Measurements from ENCODE around the gene CCDC12.
"Not testable (repeated sequence)": the region's sequence is repeated elsewhere in the genome, so short reads cannot be mapped to it uniquely, and the experiment has no call there.

The CCDC12 gene

DNA sequence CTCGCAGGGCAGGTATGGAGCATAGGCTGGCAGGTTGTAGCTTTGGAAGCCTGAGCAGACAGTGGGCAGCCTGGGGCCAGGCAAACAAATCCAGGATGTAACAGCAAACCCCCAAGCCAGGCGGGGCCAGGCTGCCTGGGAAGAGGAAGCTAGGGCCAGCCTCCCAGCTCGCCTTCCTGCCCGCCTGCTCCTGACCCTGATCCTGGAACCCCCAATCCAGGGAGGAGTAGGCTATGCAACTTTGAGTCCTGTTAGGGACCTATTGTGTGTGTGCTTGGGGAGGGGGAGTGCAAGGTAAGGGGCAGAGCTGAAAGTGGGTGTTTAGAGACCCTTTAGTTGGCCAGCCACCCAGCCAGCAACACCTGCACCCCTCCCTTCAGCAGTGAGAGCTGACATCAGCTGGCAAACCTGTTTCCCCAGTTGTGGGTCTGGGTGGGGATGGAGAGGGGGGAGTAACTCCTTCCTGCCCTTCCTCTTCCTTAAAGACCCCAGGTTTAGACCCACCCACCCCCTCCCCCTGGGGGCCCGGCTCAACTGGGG, 5.5 kb upstream of the CCDC12 start:
- in situ Hi-C loops (cut with MboI; ENCODE audit: low sequenced_read_pairs), result no loop called here

DNA sequence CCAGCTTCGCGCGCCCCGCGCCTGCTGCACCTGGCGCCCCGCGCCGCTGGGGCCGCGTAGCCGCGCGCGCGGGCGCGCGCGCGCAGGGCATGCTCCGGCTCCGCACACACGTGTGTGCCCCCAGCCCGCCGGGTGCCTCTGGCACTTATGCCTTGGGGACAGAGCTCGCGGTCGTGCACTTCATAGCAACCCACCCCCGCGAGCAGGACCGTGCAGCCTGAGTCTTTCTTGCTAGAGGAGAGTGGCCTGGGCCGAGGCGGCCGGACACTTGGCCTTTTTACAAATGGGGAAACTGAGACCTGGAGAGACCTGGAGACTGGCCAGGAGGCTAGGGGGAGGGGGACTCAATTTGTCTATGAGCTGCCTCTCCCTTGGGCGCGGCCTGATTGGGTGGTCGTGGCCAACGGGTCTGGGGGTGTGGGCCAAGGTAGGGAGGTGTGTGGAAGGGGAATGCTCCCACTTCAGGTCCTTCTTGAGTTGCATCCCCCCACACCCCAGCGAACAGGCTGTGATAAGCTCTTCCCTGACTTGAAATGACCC, 3.5 kb upstream of the CCDC12 start:
- in situ Hi-C loops (cut with MboI; ENCODE audit: low sequenced_read_pairs), result no loop called here

DNA sequence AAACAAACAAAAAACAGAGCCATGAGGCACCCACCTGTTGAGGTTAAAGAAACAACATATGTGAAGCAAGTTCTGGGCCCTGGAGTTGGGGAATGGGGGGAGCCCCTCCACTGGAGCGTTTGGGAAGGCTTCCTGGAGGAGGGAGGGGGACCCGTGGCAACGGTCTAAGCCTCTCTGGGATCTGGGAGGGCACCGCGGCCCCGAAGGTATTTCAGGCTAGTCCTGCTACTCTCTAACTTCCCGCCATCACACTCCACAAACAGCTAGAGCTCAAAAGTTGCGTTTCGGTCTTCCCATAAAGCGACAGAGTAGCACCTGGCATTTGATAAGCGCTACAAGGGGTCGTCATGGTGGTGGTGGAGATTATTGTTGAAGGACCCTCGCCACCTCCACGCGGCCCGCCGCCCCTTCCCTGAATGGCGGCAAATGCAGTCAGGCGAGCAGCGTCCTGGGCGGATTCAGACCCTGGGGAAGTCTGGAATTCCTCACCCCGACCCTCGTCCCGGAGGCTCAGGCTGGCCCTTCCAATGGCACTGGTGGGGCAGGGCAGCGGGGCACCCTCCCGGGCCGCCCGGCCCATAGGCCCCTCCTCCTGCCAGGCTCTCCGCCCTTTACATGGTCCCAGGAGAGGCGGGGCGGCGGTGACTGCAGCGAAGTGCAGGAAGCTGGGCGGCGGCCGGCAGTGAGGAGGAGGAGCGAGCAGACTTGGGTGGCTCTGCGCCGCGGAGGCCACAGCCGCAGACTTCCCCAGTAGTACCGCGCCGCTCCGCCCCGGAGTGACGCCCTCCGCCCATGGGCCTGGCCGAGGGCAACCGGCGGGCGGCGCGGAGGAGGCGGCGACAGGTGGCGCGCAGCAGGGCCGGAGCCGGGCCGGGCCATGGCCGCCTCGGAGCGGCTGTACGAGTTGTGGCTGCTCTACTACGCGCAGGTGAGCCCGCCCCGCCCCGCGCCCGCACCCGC, 2.7 kb upstream of the CCDC12 start, which contains the start of gene NBEAL2:
Gene NBEAL2, plus strand, starts transcription at position 682 of the 960 bp plus-strand sequence. Its CDS starts 196 bp downstream, at position 878.
- in situ Hi-C loops (cut with MboI; ENCODE audit: low sequenced_read_pairs), result no loop called here

DNA sequence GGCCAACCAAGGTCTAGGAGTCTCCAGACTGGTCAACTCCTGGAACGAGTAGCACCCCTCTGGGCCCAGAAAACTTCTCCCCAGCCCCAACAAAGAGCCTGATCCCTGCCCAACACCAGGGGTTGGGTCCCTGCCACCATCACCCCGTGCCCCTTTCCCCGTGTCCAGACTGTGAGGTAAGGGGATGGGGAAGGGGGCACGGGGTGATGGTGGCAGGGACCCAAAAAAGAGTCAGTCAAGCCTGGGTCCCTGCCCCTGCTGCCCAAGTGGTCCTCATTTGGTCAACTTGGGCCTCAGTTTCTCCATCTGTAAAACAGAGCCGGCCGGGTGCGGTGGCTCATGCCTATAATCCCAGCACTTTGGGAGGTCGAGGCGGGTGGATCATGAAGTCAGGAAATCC, 1.8 kb upstream of the CCDC12 start:
- in situ Hi-C loops (cut with MboI; ENCODE audit: low sequenced_read_pairs), result no loop called here

DNA sequence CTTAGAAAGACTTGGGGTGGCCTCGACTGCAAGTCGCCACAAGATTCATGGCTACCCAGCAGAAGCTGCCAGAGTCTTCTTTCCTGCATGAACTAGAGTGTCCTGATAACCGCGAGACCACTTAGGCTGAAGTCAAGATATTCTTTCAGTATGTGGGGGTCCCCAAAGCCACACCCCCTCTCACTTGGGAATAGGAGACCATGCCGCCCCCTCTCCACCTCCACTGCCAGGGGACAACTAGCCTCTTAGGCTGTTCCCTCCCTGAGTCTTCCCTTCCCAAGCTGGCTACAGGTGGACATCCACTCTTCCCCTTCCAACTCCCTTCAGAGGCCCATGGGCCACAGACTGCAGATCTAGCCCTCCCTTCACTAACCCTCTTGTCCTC, 1.3 kb upstream of the CCDC12 start:
- in situ Hi-C loops (cut with MboI; ENCODE audit: low sequenced_read_pairs), result no loop called here

DNA sequence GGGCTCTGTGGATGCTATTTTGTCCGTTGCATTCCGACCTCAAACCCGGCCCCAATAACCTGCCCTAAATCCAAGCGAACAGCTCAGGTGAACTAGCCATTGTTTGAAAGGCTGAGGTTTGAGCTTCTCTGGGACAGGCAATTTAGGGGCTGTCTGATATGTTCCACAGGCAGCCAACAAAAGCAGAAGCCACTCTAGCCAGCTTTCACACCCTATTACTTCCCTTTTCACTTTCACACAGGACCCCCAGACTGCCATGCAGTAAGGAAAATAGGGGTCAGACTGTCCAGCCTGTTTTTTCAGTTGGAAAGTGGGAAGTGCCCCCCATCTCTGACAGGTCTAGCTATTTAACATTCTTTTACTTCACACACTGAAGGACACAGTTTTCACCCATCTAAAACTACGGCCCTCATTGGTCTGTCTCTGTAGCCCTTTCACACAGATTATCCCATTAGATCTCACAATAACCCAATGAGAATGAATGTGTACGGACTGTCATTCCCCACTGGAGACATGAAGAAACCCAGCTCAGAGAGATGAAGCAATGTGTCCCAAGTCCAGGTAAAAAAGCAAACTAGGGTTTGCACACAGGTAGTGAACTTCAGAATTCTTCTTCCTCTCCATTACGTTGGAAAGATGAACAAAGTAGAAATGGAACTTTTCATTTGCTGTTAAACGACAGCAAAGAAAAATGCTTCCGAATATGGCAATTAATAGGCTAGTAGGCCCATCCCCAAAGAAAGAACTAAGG, 1.9 kb downstream of the CCDC12 start:
- in situ Hi-C loops (cut with MboI; ENCODE audit: low sequenced_read_pairs), result no loop called here

DNA sequence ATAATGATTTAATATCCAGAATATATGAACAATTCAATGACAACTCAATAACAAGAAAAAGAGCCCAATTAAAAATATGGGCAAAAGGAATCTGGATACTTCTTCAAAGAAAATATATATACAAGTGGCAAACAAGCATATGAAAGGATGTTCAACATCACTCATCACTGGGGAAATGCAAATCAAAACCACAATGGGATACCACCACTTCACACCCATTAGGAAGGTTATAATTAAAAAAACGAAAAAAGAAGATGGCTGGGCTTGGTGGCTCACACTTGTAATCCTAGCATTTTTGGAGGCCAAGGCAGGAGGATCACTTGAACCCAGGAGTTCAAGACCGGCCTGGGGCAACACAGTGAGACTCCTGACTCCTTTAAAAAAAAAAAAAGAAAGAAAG, 4.1 kb downstream of the CCDC12 start:
- in situ Hi-C loops (cut with MboI; ENCODE audit: low sequenced_read_pairs), result no loop called here

DNA sequence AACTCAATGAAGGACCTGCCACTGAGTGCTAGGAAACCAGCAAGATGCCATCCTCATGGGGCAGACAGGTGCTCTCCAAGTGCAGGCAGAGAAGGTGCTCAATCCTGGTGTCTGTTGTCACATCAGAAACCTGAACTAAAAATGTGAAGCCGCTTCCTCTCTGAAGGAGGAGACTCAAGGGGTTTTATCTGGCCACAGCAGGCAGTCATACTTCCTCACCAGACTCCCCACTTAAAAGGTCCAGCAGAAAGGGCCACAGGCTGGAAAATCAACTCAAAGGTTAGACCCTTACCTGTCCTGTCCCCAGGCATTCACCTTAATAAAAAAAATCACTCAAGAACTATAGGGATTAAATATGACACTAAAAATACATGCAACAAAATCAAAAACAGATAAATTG, 4.8 kb downstream of the CCDC12 start:
- in situ Hi-C loops (cut with MboI; ENCODE audit: low sequenced_read_pairs), result no loop called here

DNA sequence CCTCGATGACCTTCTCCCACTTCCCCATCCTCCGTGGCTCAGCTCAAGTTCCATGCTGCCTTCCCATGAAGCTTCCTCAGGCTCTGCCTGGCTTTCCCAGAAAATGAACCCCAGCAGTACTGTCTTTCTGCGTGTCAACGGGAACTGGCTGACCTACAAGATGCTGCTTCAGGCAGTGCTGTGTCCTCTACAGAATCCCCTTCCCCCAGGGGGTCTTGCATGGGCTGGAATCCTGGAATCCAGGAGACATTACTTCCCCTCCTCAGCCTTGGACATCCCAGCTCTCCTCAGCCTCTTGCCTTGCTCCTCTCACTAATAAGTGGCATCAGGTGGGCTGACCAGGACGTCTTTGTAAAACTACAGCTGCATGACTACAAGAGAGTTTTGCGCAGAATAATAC, 5.4 kb downstream of the CCDC12 start:
- in situ Hi-C loops (cut with MboI; ENCODE audit: low sequenced_read_pairs), result no loop called here

DNA sequence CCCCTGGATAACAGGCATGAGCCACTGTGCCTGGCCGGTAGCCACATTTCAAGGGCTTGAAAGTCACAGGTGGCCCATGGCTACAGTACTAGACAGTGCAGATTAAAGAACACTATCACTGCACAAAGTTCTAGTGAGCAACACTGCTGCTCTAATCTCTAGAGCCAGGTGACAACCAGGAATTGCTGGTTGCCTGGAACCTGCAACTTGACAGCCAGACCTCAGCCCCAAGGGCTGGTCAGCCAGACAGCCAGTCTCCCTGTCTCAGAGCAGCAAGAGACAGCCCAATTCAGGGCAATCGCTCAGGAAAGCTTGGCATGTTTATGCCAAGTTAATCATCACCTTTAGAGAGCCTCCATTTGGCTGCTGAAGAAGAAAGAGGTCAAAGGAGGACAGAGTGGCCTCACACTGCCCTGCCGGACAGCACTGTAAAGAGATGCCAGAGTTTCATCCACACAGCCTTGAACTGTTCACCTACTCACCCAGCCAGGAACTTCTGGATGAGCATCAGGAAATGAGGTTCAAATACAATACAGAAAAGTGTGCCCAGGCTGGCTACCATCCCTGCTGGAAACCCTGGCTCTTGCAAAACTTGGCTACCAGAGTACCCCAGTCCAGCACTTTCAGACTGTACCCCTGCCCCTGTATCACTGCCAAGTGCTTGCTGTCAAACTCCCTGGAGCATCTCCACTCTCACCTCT, 6.0 kb downstream of the CCDC12 start:
- in situ Hi-C loops (cut with MboI; ENCODE audit: low sequenced_read_pairs), result no loop called here

DNA sequence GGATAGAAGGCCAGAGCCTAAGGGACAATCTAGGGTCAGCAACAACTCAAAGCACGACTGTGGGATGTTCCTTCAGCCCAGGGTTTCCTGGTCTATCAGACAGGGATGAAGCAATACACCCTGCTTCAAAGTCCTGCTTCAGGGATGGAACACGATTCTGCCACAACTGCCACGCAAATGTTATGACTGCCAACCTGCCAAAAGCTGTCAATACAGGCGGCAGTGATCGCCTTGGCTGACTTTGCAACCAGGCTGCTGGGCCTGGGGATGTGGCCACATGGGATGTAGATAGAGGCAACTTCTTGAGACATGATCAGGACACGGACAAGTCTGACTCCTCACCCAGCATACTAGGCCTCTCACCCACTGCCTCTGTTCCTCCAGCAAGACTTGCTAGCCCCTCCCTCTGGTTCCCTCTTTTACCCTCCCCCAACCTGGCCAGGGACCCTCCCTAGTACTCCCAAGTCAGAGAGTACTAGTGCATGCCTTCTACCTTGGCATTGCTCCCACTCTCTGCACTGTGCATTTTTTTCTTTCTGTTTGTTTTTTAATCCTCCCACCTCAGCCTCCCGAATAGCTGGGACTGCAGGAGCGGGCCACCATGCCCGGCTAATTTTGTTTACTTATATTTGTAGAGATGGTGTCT, 7.6 kb downstream of the CCDC12 start:
- in situ Hi-C loops (cut with MboI; ENCODE audit: low sequenced_read_pairs), result no loop called here

DNA sequence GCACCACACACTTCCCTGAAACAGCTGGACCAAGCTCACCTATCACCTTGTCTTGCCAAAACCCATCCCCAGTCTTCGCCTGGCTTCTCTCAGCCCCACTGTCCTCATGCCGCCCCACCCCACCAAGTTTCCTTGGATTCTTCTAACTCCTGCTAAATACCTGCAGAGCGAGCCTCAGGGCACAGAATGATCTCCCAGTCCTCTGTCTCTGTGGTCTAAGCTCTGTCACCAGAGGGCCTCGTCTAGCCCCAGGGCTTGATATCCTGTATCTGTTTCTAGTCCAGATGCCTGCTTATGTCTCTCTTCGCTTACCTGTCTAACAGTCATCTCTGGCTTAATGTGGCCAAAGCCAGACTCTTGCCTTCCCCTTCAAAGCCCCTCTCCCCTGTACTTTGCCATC, 9.7 kb downstream of the CCDC12 start:
- in situ Hi-C loops (cut with MboI; ENCODE audit: low sequenced_read_pairs), result no loop called here

DNA sequence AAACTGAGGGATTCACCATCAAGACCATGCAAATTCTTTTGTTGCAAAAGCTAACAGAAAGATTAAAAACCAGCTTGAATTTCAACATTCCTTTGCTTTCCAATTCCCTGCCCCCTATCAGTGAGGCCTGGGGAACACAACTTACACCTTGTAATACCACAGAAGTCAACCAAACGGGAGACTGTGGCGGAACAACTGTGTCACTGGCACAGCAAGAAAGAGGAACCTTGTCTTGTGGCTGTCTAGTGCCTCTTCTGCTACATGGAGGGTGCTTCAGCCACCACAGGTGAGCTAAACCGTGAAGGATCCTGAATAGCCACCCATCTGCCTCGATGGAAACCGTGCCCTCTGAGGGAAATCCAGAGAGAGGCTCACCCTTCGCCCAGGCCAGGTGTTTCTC, 11.4 kb downstream of the CCDC12 start:
- in situ Hi-C loops (cut with MboI; ENCODE audit: low sequenced_read_pairs), result no loop called here

DNA sequence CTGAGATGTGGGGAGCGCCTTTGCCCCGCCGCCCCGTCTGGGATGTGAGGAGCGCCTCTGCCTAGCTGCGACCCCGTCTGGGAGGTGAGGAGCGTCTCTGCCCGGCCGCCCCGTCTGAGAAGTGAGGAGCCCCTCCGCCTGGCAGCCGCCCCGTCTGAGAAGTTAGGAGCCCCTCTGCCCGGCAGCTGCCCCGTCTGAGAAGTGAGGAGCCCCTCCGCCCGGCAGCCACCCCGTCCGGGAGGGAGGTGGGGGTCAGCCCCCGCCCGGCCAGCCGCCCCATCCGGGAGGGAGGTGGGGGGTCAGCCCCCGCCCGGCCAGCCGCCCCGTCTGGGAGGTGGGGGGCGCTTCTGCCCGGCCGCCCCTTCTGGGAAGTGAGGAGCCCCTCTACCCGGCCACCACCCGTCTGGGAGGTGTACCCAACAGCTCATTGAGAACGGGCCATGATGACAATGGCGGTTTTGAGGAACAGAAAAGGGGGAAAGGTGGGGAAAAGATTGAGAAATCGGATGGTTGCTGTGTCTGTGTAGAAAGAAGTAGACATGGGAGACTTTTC, 12.4 kb downstream of the CCDC12 start:
- in situ Hi-C loops (cut with MboI; ENCODE audit: low sequenced_read_pairs), result not testable (repeated sequence)

DNA sequence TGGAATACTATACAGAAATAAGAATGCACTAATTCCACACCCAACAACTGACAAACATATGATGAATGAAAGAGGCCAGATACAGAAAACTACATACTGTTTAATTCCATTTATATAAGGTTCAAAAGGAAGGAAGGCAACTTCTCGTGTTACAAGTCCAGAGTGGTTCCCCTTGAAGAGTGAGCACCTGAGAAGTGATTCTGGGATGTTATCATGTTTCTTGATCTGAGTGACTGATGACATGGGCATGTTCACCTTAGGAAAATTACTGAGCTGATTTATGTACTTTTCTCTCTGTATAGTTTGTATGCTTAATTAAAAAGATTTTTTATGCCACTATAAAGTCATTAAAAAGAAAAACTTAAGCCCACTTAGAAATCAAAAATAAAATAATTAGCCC, 13.6 kb downstream of the CCDC12 start:
- in situ Hi-C loops (cut with MboI; ENCODE audit: low sequenced_read_pairs), result no loop called here

DNA sequence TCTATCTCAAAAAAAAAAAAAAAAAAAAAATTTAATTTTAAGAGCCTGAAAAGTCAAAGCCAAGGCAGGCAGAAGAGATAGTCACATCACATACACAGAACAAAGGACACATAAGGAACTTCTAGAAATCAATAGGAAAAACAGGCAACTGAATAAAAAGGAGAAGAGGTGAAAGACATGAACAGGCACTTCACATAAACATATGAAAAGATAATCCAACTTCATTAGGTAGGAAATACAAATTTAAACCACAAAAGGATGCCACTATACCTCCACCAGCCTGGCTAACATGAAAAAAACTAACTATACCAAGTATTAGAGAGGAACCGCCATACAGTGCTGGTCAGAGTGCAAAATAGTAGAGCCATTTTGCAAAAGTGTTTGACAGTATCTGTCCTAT, 14.1 kb downstream of the CCDC12 start:
- in situ Hi-C loops (cut with MboI; ENCODE audit: low sequenced_read_pairs), result no loop called here

DNA sequence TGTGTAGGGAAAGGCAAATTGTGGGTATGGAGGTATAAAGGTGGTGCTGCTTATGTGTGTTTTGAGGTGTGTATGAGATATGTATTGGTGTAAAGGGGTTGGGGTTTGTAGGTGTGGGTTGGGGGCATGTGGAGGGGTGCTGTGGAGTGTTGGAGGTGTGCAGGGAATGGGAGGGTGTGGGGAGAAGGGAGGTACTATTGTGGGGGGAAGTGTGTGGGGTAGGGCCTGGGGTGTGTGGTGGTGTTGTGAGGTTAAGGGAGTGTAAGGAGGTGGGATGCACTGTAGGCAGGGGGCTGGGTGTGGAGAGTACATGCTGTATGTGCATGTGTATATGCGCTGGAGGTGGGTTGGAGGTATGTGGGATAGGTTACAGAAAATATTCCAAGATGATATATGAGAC, 15.7 kb downstream of the CCDC12 start:
- in situ Hi-C loops (cut with MboI; ENCODE audit: low sequenced_read_pairs), result no loop called here

DNA sequence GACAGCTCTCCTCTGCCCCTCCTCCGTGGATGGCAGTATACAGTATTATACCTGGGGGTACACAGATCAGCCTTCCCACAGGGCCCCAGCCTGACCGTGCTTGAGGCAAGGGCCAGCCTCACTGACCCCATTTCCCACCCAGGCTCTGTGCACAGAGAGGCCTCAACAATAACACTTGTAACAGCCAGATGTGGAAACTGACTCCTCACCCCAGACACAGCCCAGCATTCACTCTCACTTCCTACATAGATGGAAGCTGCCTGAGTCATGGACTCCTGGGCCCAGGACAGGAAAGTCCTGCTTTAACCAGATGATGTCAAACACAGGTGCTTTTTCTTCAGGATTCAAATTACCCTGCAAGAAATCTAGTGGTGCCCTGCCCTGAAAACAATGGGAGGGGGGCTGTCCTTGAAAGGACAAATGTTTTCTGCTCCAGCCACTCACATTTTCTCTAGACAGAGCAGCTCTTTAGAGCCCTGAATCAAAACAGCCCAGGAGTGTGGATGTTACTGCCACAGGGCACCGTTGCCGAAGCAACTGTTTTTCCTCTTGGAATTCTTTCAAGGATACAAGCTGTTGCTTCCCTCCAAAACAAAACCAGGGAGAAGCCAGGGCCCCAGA, 16.4 kb downstream of the CCDC12 start:
- in situ Hi-C loops (cut with MboI; ENCODE audit: low sequenced_read_pairs), result no loop called here

DNA sequence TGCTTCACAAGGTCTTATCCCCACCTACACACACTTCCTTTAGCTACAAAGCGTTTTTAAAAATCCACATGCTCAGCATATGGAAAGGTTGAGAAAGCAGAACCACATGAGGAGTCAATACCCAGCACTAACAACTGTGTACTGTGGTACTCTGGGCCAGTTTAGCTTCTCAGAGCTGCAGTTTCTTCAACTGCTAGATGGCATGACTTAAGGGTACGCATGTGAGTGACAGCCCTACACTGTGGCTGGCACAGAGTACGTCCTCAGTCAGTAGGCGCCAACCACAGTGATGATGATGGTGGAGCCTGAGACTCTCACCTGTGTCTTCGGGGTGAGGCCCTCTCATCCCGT, 17.4 kb downstream of the CCDC12 start:
- in situ Hi-C loops (cut with MboI; ENCODE audit: low sequenced_read_pairs), result no loop called here

Measured in HL-60/S4 treated with retinoic acid at 250 ng/mL for 4 days and 3 days (cell line).